ENCODE results near the gene ABHD14A. TPM values are rescaled to one million over a fixed set of nuclear protein-coding genes. Genes with fewer than 3 reads are reported as not detected.
"Not testable (repeated sequence)": the region's sequence is repeated elsewhere in the genome, so short reads cannot be mapped to it uniquely, and the experiment has no call there.

ABHD14A gene
- total RNA-seq, 5 donors from 2014 or later (not counting 1 experiment from before 2014, with no cell fraction given), result 14.3 to 26.5 (median 20.8) TPM

GRCh38 chr3:51984269-51984647, 9.4 kb downstream of the ABHD14A start:
- H3K4me3 ChIP-seq (ENCODE audit: control insufficient read depth in 1 of 2, extremely low read depth in 1 of 2, low read length in 1 of 2), result no peak overlapping the region
- ChIA-PET POLR2A (no interaction called here), CTCF (interaction anchor here in 1 of 2 donors (0.7 to 1.8 kb wide), 2 partner anchors 11 to 951 kb away, joined by 4 to 16 read pairs; partner anchors contain the start of gene ABHD14B)
- Mint-ChIP-seq H3K4me1 (peaks cover 24 to 30% (median 25%) of the 10 kb centered on the region in 3 donors), H3K4me3 (peak overlapping the region; percentile 85 to 95 (median 89)), H3K27me3 (no peaks in the 10 kb centered on the region), H3K36me3 (no peaks in the 10 kb centered on the region), H3K9me3 (no peaks in the 10 kb centered on the region), H3K27ac (peak overlapping the region; percentile 70 to 97)
- DNase-seq (no peak), ATAC-seq (replicated peaks in 1 of 4) (no peak)
- H3K9me3 ChIP-seq, result no peaks in the 10 kb centered on the region
- H3K27ac ChIP-seq (ENCODE audit: low read length), result peak overlapping the region; percentile 79
- H3K36me3 ChIP-seq (ENCODE audit: control insufficient read depth in 2 of 2, extremely low read depth in 1 of 2, insufficient read depth in 1 of 2, low read length in 1 of 2), result peaks cover 2% of the 10 kb centered on the region in 2 donors
- peaks cover 4 to 32% of the 10 kb centered on the region in 2 experiments for H3K4me1 ChIP-seq (ENCODE audit: control insufficient read depth in 1 of 2, extremely low read depth in 1 of 2, insufficient read depth in 2 of 2, low read length in 2 of 2)
- no peaks in the 10 kb centered on the region for H3K27me3 ChIP-seq (replicated peaks in 1 of 2; ENCODE audit: control insufficient read depth in 2 of 2, extremely low read depth in 1 of 2, insufficient read depth in 2 of 2, low read length in 1 of 2)

GRCh38 chr3:51985063-51985462, 10.2 kb downstream of the ABHD14A start:
- H3K4me3 ChIP-seq (ENCODE audit: control insufficient read depth in 1 of 2, extremely low read depth in 1 of 2, low read length in 1 of 2), result no peak overlapping the region
- WGBS (ENCODE audit: insufficient coverage), result 92% methylated on average over 2 of the region's 6 CpGs
- ChIA-PET CTCF (no interaction called here), POLR2A (no interaction called here)
- no peaks in the 10 kb centered on the region for H3K27me3 ChIP-seq (replicated peaks in 1 of 2; ENCODE audit: control insufficient read depth in 2 of 2, extremely low read depth in 1 of 2, insufficient read depth in 2 of 2, low read length in 1 of 2)
- H3K4me3 Mint-ChIP-seq, result peak overlapping the region in 1 of 3 donors; percentile 54
- DNase-seq (no peak), ATAC-seq (replicated peaks in 1 of 4) (no peak)
- H3K9me3 Mint-ChIP-seq, result no peaks in the 10 kb centered on the region
- H3K36me3 ChIP-seq (ENCODE audit: control insufficient read depth in 2 of 2, extremely low read depth in 1 of 2, insufficient read depth in 1 of 2, low read length in 1 of 2), result peaks cover 2% of the 10 kb centered on the region in 2 donors
- H3K9me3 ChIP-seq, result no peaks in the 10 kb centered on the region
- H3K36me3 Mint-ChIP-seq, result no peaks in the 10 kb centered on the region
- peaks cover 4 to 32% of the 10 kb centered on the region in 2 experiments for H3K4me1 ChIP-seq (ENCODE audit: control insufficient read depth in 1 of 2, extremely low read depth in 1 of 2, insufficient read depth in 2 of 2, low read length in 2 of 2)
- H3K4me1 Mint-ChIP-seq, result peaks cover 24 to 30% (median 25%) of the 10 kb centered on the region in 3 donors
- H3K27ac ChIP-seq (ENCODE audit: low read length), result no peak overlapping the region
- no peaks in the 10 kb centered on the region for H3K27me3 Mint-ChIP-seq
- H3K27ac Mint-ChIP-seq, result peak overlapping the region; percentile 70 to 77

- POLR2A ChIA-PET, result no interaction called here
- H3K9me3 ChIP-seq, result no peaks in the 10 kb centered on the region
- peaks cover 4 to 26% of the 10 kb centered on the region in 2 experiments for H3K4me1 ChIP-seq (ENCODE audit: control insufficient read depth in 1 of 2, extremely low read depth in 1 of 2, insufficient read depth in 2 of 2, low read length in 2 of 2)
- WGBS (ENCODE audit: insufficient coverage), result 92% methylated on average over 6 of the region's 12 CpGs
- H3K27ac ChIP-seq (ENCODE audit: low read length), result no peak overlapping the region
- Mint-ChIP-seq H3K9me3 (no peaks in the 10 kb centered on the region), H3K4me1 (peaks cover 19 to 26% (median 23%) of the 10 kb centered on the region in 3 donors), H3K27ac (peak overlapping the region; percentile 39 to 43), H3K36me3 (peaks cover 2% of the 10 kb centered on the region), H3K4me3 (no peak overlapping the region), H3K27me3 (no peaks in the 10 kb centered on the region)
- DNase-seq (no peak), ATAC-seq (replicated peaks in 1 of 4) (no peak)
- peaks cover 0 to 1% of the 10 kb centered on the region in 2 donors for H3K36me3 ChIP-seq (ENCODE audit: control insufficient read depth in 2 of 2, extremely low read depth in 1 of 2, insufficient read depth in 1 of 2, low read length in 1 of 2)
- CTCF ChIA-PET, result no interaction called here
- H3K27me3 ChIP-seq (replicated peaks in 1 of 2; ENCODE audit: control insufficient read depth in 2 of 2, extremely low read depth in 1 of 2, insufficient read depth in 2 of 2, low read length in 1 of 2), result no peaks in the 10 kb centered on the region
- H3K4me3 ChIP-seq (ENCODE audit: control insufficient read depth in 1 of 2, extremely low read depth in 1 of 2, low read length in 1 of 2), result no peak overlapping the region
These were observed 11.4 kb downstream of the ABHD14A start for GRCh38 chr3:51986010-51986947.

GRCh38 chr3:51987568-51987967, 12.7 kb downstream of the ABHD14A start:
- peaks cover 15 to 22% (median 18%) of the 10 kb centered on the region in 3 donors for H3K4me1 Mint-ChIP-seq
- H3K4me3 ChIP-seq (ENCODE audit: control insufficient read depth in 1 of 2, extremely low read depth in 1 of 2, low read length in 1 of 2), result no peak overlapping the region
- H3K36me3 ChIP-seq (ENCODE audit: control insufficient read depth in 2 of 2, extremely low read depth in 1 of 2, insufficient read depth in 1 of 2, low read length in 1 of 2), result peaks cover 0 to 14% of the 10 kb centered on the region in 2 donors
- peaks cover 6% of the 10 kb centered on the region for H3K36me3 Mint-ChIP-seq
- no peaks in the 10 kb centered on the region for H3K27me3 Mint-ChIP-seq
- CTCF ChIA-PET, result interaction anchor here in 1 of 2 donors (0.6 kb wide), 1 partner anchor 180 kb away, joined by 3 read pairs; no protein-coding TSS in a partner anchor
- H3K9me3 ChIP-seq, result no peaks in the 10 kb centered on the region
- ATAC-seq (replicated peaks in 1 of 4), result no peak
- peak overlapping the region in 1 of 2 donors; percentile 11 for H3K27ac Mint-ChIP-seq
- peaks cover under 1 to 15% of the 10 kb centered on the region in 2 experiments for H3K4me1 ChIP-seq (ENCODE audit: control insufficient read depth in 1 of 2, extremely low read depth in 1 of 2, insufficient read depth in 2 of 2, low read length in 2 of 2)
- POLR2A ChIA-PET, result no interaction called here
- WGBS (ENCODE audit: insufficient coverage), result 95% methylated on average over 4 of the region's 7 CpGs
- DNase-seq, result no peak
- no peak overlapping the region for H3K4me3 Mint-ChIP-seq
- no peaks in the 10 kb centered on the region for H3K9me3 Mint-ChIP-seq
- no peaks in the 10 kb centered on the region for H3K27me3 ChIP-seq (replicated peaks in 1 of 2; ENCODE audit: control insufficient read depth in 2 of 2, extremely low read depth in 1 of 2, insufficient read depth in 2 of 2, low read length in 1 of 2)
- H3K27ac ChIP-seq (ENCODE audit: low read length), result no peak overlapping the region

- no peaks in the 10 kb centered on the region for H3K27me3 ChIP-seq (replicated peaks in 1 of 2; ENCODE audit: control insufficient read depth in 2 of 2, extremely low read depth in 1 of 2, insufficient read depth in 2 of 2, low read length in 1 of 2)
- peaks cover 2 to 17% of the 10 kb centered on the region in 2 donors for H3K36me3 ChIP-seq (ENCODE audit: control insufficient read depth in 2 of 2, extremely low read depth in 1 of 2, insufficient read depth in 1 of 2, low read length in 1 of 2)
- Mint-ChIP-seq H3K4me1 (peaks cover 14 to 22% (median 19%) of the 10 kb centered on the region in 3 donors), H3K9me3 (no peaks in the 10 kb centered on the region), H3K27me3 (no peaks in the 10 kb centered on the region), H3K27ac (peak overlapping the region; percentile 4 to 65), H3K36me3 (peaks cover 7% of the 10 kb centered on the region), H3K4me3 (no peak overlapping the region)
- H3K4me3 ChIP-seq (ENCODE audit: control insufficient read depth in 1 of 2, extremely low read depth in 1 of 2, low read length in 1 of 2), result no peak overlapping the region
- no peak for ATAC-seq (replicated peaks in 1 of 4)
- DNase-seq, result no peak
- no peaks in the 10 kb centered on the region for H3K9me3 ChIP-seq
- CTCF ChIA-PET, result no interaction called here
- 79% methylated on average over 15 of the region's 15 CpGs for WGBS (ENCODE audit: insufficient coverage)
- POLR2A ChIA-PET, result no interaction called here
- peaks cover 4 to 15% of the 10 kb centered on the region in 2 experiments for H3K4me1 ChIP-seq (ENCODE audit: control insufficient read depth in 1 of 2, extremely low read depth in 1 of 2, insufficient read depth in 2 of 2, low read length in 2 of 2)
- H3K27ac ChIP-seq (ENCODE audit: low read length), result no peak overlapping the region
These were observed 13.7 kb downstream of the ABHD14A start for GRCh38 chr3:51988286-51989146.

GRCh38 chr3:51990501-51990971, 15.7 kb downstream of the ABHD14A start:
- H3K4me3 ChIP-seq (ENCODE audit: control insufficient read depth in 1 of 2, extremely low read depth in 1 of 2, low read length in 1 of 2); DNase-seq; H3K9me3 ChIP-seq; H3K27ac ChIP-seq (ENCODE audit: low read length); H3K27ac Mint-ChIP-seq; H3K27me3 ChIP-seq (replicated peaks in 1 of 2; ENCODE audit: control insufficient read depth in 2 of 2, extremely low read depth in 1 of 2, insufficient read depth in 2 of 2, low read length in 1 of 2); ATAC-seq (replicated peaks in 1 of 4); POLR2A ChIA-PET; H3K4me3 Mint-ChIP-seq; H3K27me3 Mint-ChIP-seq; H3K9me3 Mint-ChIP-seq: not testable (repeated sequence)
- peaks cover 19% of the 10 kb centered on the region for H3K36me3 Mint-ChIP-seq
- Histone ChIP-seq H3K36me3 (ENCODE audit: control insufficient read depth in 2 of 2, extremely low read depth in 1 of 2, insufficient read depth in 1 of 2, low read length in 1 of 2) (peaks cover 2 to 31% of the 10 kb centered on the region in 2 donors), H3K4me1 (ENCODE audit: control insufficient read depth in 1 of 2, extremely low read depth in 1 of 2, insufficient read depth in 2 of 2, low read length in 2 of 2) (peaks cover 15 to 29% of the 10 kb centered on the region in 2 experiments)
- WGBS (ENCODE audit: insufficient coverage), result 96% methylated on average over 18 of the region's 38 CpGs
- H3K4me1 Mint-ChIP-seq, result peaks cover 33 to 36% (median 35%) of the 10 kb centered on the region in 3 donors
- CTCF ChIA-PET, result interaction anchor here in 1 of 2 donors (0.7 kb wide), 1 partner anchor 281 kb away, joined by 3 read pairs; no protein-coding TSS in a partner anchor

Measured in T-cell (primary cell).